B cell (primary cell): ENCODE measurements around the gene EGLN1. TPM values are rescaled to one million over a fixed set of nuclear protein-coding genes. Genes with fewer than 3 reads are reported as not detected.

Experiments used
- ATAC-seq: fragments of 200-7000 bp; cut with Tn5 transposase; one replicate; pipeline ENCODE4 v1.10.0; 2021; ENCODE audit warnings: low read depth, mild to moderate bottlenecking, moderate number of reproducible peaks, moderate library complexity
- CTCF ChIA-PET: fragments of 350-600 bp; sonication (Branson Sonifier 250); formaldehyde crosslinking; loops from one replicate; lab custom pipeline; 2021; ENCODE audit warnings: antibody characterized with exemption, inconsistent platforms; lab: Charles Lee
- POLR2A ChIA-PET: fragments of 350-600 bp; sonication (Branson Sonifier 250); formaldehyde crosslinking; loops from one replicate; lab custom pipeline; 2021; ENCODE audit warnings: antibody characterized with exemption; lab: Charles Lee
- DNase-seq: peaks from one replicate; pipeline ENCODE4 v3.0.0; 2013
- H2AFZ ChIP-seq: 2 replicates; pipeline ENCODE4 v1.6.1; 2012; ENCODE audit warnings: mild to moderate bottlenecking, low read depth, low read length; ENCODE audit not compliant: insufficient read depth, poor library complexity, severe bottlenecking
- H3K27ac ChIP-seq, 2 donors: 1 replicate in 1 of 2; 2 replicates in 1 of 2; pipeline ENCODE4 v1.5.1; 2012 to 2013; ENCODE audit warnings: low read length in 2 of 2, mild to moderate bottlenecking in 2 of 2, moderate library complexity in 1 of 2
- H3K27me3 ChIP-seq, 4 experiments: fragments of 200-600 bp in 1 of 4; sonication (generic) in 1 of 4; replicated peaks in 1 of 4; 1 replicate in 2 of 4; 2 replicates in 2 of 4; pipeline versions ENCODE4 v1.6.1 to v1.7.0; 2013 to 2016; ENCODE audit warnings: low read length in 3 of 4, mild to moderate bottlenecking in 2 of 4, mixed read lengths in 1 of 4, moderate library complexity in 1 of 4; ENCODE audit not compliant: insufficient read depth in 4 of 4, control insufficient read depth in 3 of 4; ENCODE audit errors: control extremely low read depth in 1 of 4
- H3K36me3 ChIP-seq, 2 experiments: replicated peaks in 1 of 2; 1 replicate in 1 of 2; 2 replicates in 1 of 2; pipeline versions ENCODE4 v1.6.1 to v1.7.1; 2013; ENCODE audit warnings: low read length in 1 of 2; ENCODE audit not compliant: insufficient read depth in 2 of 2, control insufficient read depth in 1 of 2; ENCODE audit errors: control extremely low read depth in 1 of 2, extremely low read depth in 1 of 2
- H3K4me1 ChIP-seq, 2 donors: fragments of 200-600 bp in 1 of 2; sonication (generic) in 1 of 2; 1 replicate in 1 of 2; 2 replicates in 1 of 2; pipeline versions ENCODE4 v1.5.1 to v1.6.1; 2013 to 2017; ENCODE audit warnings: low read length in 2 of 2; ENCODE audit not compliant: control insufficient read depth in 2 of 2, insufficient read depth in 2 of 2
- H3K4me2 ChIP-seq: replicated peaks from 2 replicates; pipeline ENCODE3; 2012; ENCODE audit warnings: mild to moderate bottlenecking, low read depth, low read length; ENCODE audit not compliant: poor library complexity, severe bottlenecking
- H3K4me3 ChIP-seq, 5 experiments: fragments of 200-600 bp in 1 of 5; sonication (generic) in 1 of 5; 1 replicate in 3 of 5; 2 replicates in 2 of 5; pipeline versions ENCODE4 v1.5.1 to v1.7.0; 2011 to 2016; ENCODE audit warnings: low read length in 4 of 5, mild to moderate bottlenecking in 4 of 5, low read depth in 2 of 5, control low read depth in 1 of 5, moderate library complexity in 1 of 5; ENCODE audit not compliant: insufficient read depth in 1 of 5; ENCODE audit errors: control extremely low read depth in 1 of 5, extremely low read depth in 1 of 5
- H3K79me2 ChIP-seq: fragments of 200-600 bp; sonication (generic); one replicate; pipeline ENCODE4 v1.6.0; 2016; ENCODE audit warnings: low read length; ENCODE audit not compliant: control insufficient read depth, insufficient read depth
- H3K9ac ChIP-seq: fragments of 200-600 bp; sonication (generic); 2 replicates; pipeline ENCODE4 v1.6.1; 2017; ENCODE audit warnings: mild to moderate bottlenecking, low read length, moderate library complexity
- H3K9me3 ChIP-seq, 3 donors: one replicate each; pipeline versions ENCODE4 v1.6.1 to v1.7.1; 2013; ENCODE audit warnings: low read length in 2 of 3; ENCODE audit not compliant: control insufficient read depth in 2 of 3, insufficient read depth in 1 of 3; ENCODE audit errors: control extremely low read depth in 1 of 3
- H4K20me1 ChIP-seq: 2 replicates; pipeline ENCODE4 v1.6.0; 2012; ENCODE audit warnings: mild to moderate bottlenecking, low read length; ENCODE audit not compliant: insufficient read depth, control insufficient read depth, poor library complexity, severe bottlenecking
- H3K27ac Mint-ChIP-seq: one replicate; pipeline ENCODE4 v1.8.0; 2021; ENCODE audit warnings: mixed read lengths
- H3K27me3 Mint-ChIP-seq: one replicate; pipeline ENCODE4 v1.8.0; 2021; ENCODE audit warnings: mixed read lengths
- H3K4me1 Mint-ChIP-seq: one replicate; pipeline ENCODE4 v1.8.0; 2021; ENCODE audit warnings: mixed read lengths
- H3K4me3 Mint-ChIP-seq: one replicate; pipeline ENCODE4 v1.8.0; 2021; ENCODE audit warnings: mixed read lengths
- H3K9me3 Mint-ChIP-seq: one replicate; pipeline ENCODE4 v1.8.0; 2022; ENCODE audit warnings: mixed read lengths; ENCODE audit not compliant: insufficient read depth
- CTCF ChIP-seq: fragments of 200-600 bp; IDR thresholded peaks from one replicate; pipeline ENCODE4 v1.8.0; 2022; ENCODE audit warnings: antibody characterized with exemption, mild to moderate bottlenecking
- EZH2 ChIP-seq: IDR thresholded peaks from 2 replicates; pipeline ENCODE4 v1.6.1; 2012; ENCODE audit warnings: borderline replicate concordance, low read depth, mild to moderate bottlenecking, moderate library complexity, low read length; ENCODE audit not compliant: insufficient read depth, poor library complexity, severe bottlenecking
- WGBS: methylation state at CpG from one replicate; pipeline ENCODE4 v1.1.5; 2013; ENCODE audit warnings: missing lambda C conversion rate; ENCODE audit not compliant: insufficient coverage; 5-methylcytosine and 5-hydroxymethylcytosine counted together
- intact Hi-C: fragments of 100-400 bp; cut with micrococcal nuclease; formaldehyde crosslinking; loops from one replicate; pipeline ENCODE4 v1.10.0; 2022
- polyA plus RNA-seq: library from polyadenylated mRNA; depleted of rRNA; stranded (reverse); fragments of >200 nt; gene quantifications from 2 replicates; pipeline ENCODE4 v1.2.3, GENCODE V29; 2012
- total RNA-seq, 2 donors: library from RNA; stranded (reverse); fragments of 120-200 nt in 1 of 2; gene quantifications; 1 replicate in 1 of 2; 2 replicates in 1 of 2; pipeline versions ENCODE4 v1.2.3 to v1.2.4, GENCODE V29; 2013 to 2022

EGLN1 gene
- total and polyA plus RNA-seq, 2 donors (not counting 1 experiment from before 2014, with no cell fraction given): 7.5 to 18.5 TPM

- Mint-ChIP-seq H3K4me3 (no peak overlapping the region), H3K9me3 (no peaks in the 10 kb centered on the region), H3K27me3 (no peaks in the 10 kb centered on the region), H3K27ac (no peak overlapping the region), H3K4me1 (peaks cover 40% of the 10 kb centered on the region)
- peaks cover 0 to 24% of the 10 kb centered on the region in 2 experiments for H3K36me3 ChIP-seq
- no peak overlapping the region for H3K4me2 ChIP-seq
- ChIA-PET POLR2A (no interaction called here), CTCF (interaction anchor here (1.5 kb wide), 1 partner anchor 10 kb away, joined by 4 read pairs; no protein-coding TSS in a partner anchor)
- H3K4me1 ChIP-seq: peaks cover 5 to 13% of the 10 kb centered on the region in 2 donors
- H3K27ac ChIP-seq: no peak overlapping the region
- intact Hi-C loops: no loop called here
- H4K20me1 ChIP-seq: peaks cover 63% of the 10 kb centered on the region
- WGBS: no CpG with 5 or more reads among the region's 2 CpGs
- H3K4me3 ChIP-seq: no peak overlapping the region
- no peak for DNase-seq
- H3K9me3 ChIP-seq: no peaks in the 10 kb centered on the region
- no peak for TF ChIP-seq EZH2
- no peak for TF ChIP-seq CTCF
- H2AFZ ChIP-seq: no peak overlapping the region
- peaks cover 96% of the 10 kb centered on the region for H3K79me2 ChIP-seq
- no peak overlapping the region for H3K9ac ChIP-seq
- no peaks in the 10 kb centered on the region for H3K27me3 ChIP-seq
- no peak for ATAC-seq
Measured at GRCh38 chr1:231410036-231410612, 12.0 kb downstream of the EGLN1 start.

- Histone ChIP-seq H3K79me2 (peaks cover 90% of the 10 kb centered on the region), H3K4me2 (no peak overlapping the region), H3K36me3 (peaks cover 0 to 21% of the 10 kb centered on the region in 2 experiments), H3K27ac (no peak overlapping the region), H4K20me1 (peaks cover 54% of the 10 kb centered on the region), H2AFZ (no peak overlapping the region), H3K27me3 (no peaks in the 10 kb centered on the region), H3K4me3 (no peak overlapping the region), H3K4me1 (peaks cover 5 to 8% of the 10 kb centered on the region in 2 donors), H3K9me3 (no peaks in the 10 kb centered on the region), H3K9ac (no peak overlapping the region)
- no peaks in the 10 kb centered on the region for H3K9me3 Mint-ChIP-seq
- H3K4me1 Mint-ChIP-seq: peaks cover 31% of the 10 kb centered on the region
- CTCF ChIA-PET: no interaction called here
- ATAC-seq: no peak
- intact Hi-C loops: no loop called here
- DNase-seq: no peak
- no peak for TF ChIP-seq EZH2
- no peak for TF ChIP-seq CTCF
- H3K27me3 Mint-ChIP-seq: no peaks in the 10 kb centered on the region
- 78% methylated on average over 5 of the region's 6 CpGs for WGBS
- POLR2A ChIA-PET: no interaction called here
- no peak overlapping the region for H3K4me3 Mint-ChIP-seq
- H3K27ac Mint-ChIP-seq: no peak overlapping the region
Measured at GRCh38 chr1:231408528-231409094, 13.5 kb downstream of the EGLN1 start.
